Measurements from ENCODE around the gene PXYLP1.

The PXYLP1 gene

GRCh38 chr3:141250828-141251227 lies 19.2 kb downstream of the PXYLP1 start:
- DNase-seq, result no peak

GRCh38 chr3:141253326-141253725 lies 21.7 kb downstream of the PXYLP1 start:
- DNase-seq, result no peak

GRCh38 chr3:141253811-141254210 lies 22.2 kb downstream of the PXYLP1 start:
- DNase-seq, result no peak

- no peak for DNase-seq
Observed at GRCh38 chr3:141255137-141255845, 23.7 kb downstream of the PXYLP1 start.

- no peak for DNase-seq
Observed at GRCh38 chr3:141255846-141256261, 24.2 kb downstream of the PXYLP1 start.

- DNase-seq, result no peak
Observed at GRCh38 chr3:141256820-141257219, 25.2 kb downstream of the PXYLP1 start.

- DNase-seq, result no peak
Observed at GRCh38 chr3:141257961-141258360, 26.3 kb downstream of the PXYLP1 start.

GRCh38 chr3:141258973-141259372 lies 27.3 kb downstream of the PXYLP1 start:
- no peak for DNase-seq

- DNase-seq, result no peak
Observed at GRCh38 chr3:141259821-141260629, 28.4 kb downstream of the PXYLP1 start.

- no peak for DNase-seq
Observed at GRCh38 chr3:141260630-141260927, 29.0 kb downstream of the PXYLP1 start.

GRCh38 chr3:141261472-141262307 lies 30.1 kb downstream of the PXYLP1 start:
- no peak for DNase-seq

- DNase-seq, result no peak
Observed at GRCh38 chr3:141262308-141262705, 30.7 kb downstream of the PXYLP1 start.

GRCh38 chr3:141266186-141266585 lies 34.6 kb downstream of the PXYLP1 start:
- DNase-seq, result no peak

GRCh38 chr3:141266797-141267555 lies 35.4 kb downstream of the PXYLP1 start:
- DNase-seq, result no peak

- DNase-seq, result no peak
Observed at GRCh38 chr3:141267629-141268028, 36.0 kb downstream of the PXYLP1 start.

GRCh38 chr3:141268306-141268705 lies 36.7 kb downstream of the PXYLP1 start:
- DNase-seq, result no peak

- DNase-seq, result no peak
Observed at GRCh38 chr3:141268791-141269190, 37.2 kb downstream of the PXYLP1 start.

- DNase-seq, result no peak
Observed at GRCh38 chr3:141269961-141270360, 38.3 kb downstream of the PXYLP1 start.

GRCh38 chr3:141271279-141272030 lies 39.8 kb downstream of the PXYLP1 start:
- no peak for DNase-seq

- DNase-seq, result no peak
Observed at GRCh38 chr3:141272906-141273662, 41.5 kb downstream of the PXYLP1 start.

GRCh38 chr3:141273700-141274410 lies 42.2 kb downstream of the PXYLP1 start:
- DNase-seq, result no peak

Measured in amniotic stem cell (primary cell).